SK-N-MC (cell line): ENCODE results near the gene RBM20.

ENCODE experiments used
- DNase-seq: peaks from one replicate; pipeline ENCODE4 v3.0.0-alpha.2; 2011; ENCODE audit warnings: low read depth, low spot score
- H3K27ac ChIP-seq: fragments of 200-600 bp; sonication (generic); 2 replicates; pipeline ENCODE4 v1.5.1; 2016; ENCODE audit warnings: mixed run types
- H3K36me3 ChIP-seq: fragments of 200-600 bp; sonication (generic); 2 replicates; pipeline ENCODE4 v1.6.1; 2017; ENCODE audit warnings: antibody characterized with exemption, low read length, mixed read lengths; ENCODE audit not compliant: insufficient read depth
- H3K4me3 ChIP-seq: fragments of 200-600 bp; sonication (generic); 2 replicates; pipeline ENCODE4 v1.5.1; 2016
- H3K9ac ChIP-seq: fragments of 200-600 bp; sonication (generic); 2 replicates; pipeline ENCODE4 v1.8.0; 2017; ENCODE audit warnings: mixed run types, mixed read lengths; ENCODE audit not compliant: insufficient read length
- H3K9me3 ChIP-seq: fragments of 200-600 bp; sonication (generic); 2 replicates; pipeline ENCODE4 v1.6.1; 2017; ENCODE audit warnings: low read depth, mild to moderate bottlenecking, antibody characterized with exemption, low read length, moderate library complexity, mixed read lengths
- EZH2 ChIP-seq: fragments of 200-600 bp; sonication (generic); IDR thresholded peaks from one replicate; pipeline ENCODE4 v1.6.1; 2017; ENCODE audit warnings: antibody characterized with exemption
- FOXP2 ChIP-seq: optimal IDR thresholded peaks from 2 replicates; pipeline ENCODE3; 2011; ENCODE audit warnings: mild to moderate bottlenecking, moderate library complexity; ENCODE audit not compliant: insufficient read depth; ENCODE audit errors: extremely low read length, control extremely low read depth
- POLR2AphosphoS5 ChIP-seq: IDR thresholded peaks from 2 replicates; pipeline ENCODE4 v1.6.1; 2012; ENCODE audit warnings: mild to moderate bottlenecking, low read depth, low read length, borderline replicate concordance

Gene RBM20

DNA sequence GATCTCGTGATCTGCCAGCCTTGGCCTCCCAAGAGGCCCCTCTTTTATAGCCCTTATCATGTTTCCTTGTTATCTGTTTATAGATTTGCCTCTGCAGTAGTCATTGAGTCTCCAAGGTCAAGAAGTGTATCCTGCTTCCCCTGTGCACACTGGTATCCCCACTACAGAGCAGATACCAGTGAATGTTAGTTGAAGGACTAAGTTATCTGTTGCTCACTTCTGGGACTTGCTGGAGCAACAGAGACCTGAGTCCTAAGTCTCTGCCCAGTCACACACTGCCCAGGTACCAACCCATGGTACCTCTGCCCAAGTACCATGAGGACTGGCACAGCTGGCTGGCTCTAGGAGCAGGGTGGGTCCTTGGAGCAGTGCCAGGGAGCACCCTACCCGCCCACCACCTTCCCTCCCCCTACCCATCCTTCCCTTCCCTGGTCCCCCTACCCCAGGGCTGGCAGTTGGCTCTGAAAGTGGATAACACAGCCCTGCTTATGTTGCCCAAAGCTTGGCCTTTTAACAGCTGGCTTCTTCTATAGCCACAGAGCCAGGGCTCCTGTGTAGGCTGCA, 201.1 kb downstream of the RBM20 start:
- Histone ChIP-seq H3K36me3 (no peaks in the 10 kb centered on the region), H3K27ac (no peak overlapping the region)

DNA sequence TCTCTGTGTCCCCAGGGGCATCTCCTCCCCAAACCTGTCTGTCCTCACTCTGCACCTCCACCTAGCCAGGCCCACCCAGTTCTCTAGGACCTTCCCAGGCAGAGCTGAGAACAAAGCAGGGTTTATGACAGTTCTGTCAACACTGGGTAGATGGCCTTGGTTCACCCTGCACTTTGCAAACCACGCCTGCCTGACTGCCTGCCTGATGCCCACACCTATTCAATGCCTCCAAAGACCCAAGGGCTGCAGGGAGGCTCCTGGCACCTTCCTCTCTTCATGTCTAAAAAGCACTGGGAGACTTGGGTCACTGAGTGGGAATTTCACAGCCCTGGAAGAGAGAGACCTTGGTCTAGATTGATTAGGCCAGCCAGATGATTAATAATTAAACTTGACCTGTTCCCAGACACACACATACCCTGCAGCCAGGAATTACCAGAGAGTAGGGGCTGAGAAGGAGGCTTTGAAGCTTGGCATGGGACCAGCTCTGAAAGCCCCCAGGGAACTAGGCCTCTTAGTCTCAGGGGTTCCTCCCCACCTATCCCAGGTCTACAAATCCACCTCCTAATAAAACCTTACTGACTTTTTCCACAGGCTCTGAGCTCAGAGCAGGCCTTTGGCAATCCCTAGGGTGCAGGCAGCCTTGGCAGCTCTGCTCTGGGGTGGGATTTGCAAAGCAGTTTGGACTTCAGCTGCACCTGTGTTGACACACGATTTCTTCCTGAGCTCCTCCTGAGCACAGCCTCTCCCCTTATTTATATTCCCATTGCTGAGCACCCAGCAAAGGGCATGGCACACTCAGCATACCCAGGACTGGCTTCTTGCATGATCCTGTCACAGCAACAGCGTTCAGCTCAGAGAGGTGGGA, 201.9 kb downstream of the RBM20 start:
- TF ChIP-seq EZH2 (no peak), POLR2AphosphoS5 (no peak), FOXP2 (no peak)
- Histone ChIP-seq H3K36me3 (no peaks in the 10 kb centered on the region), H3K4me3 (no peak overlapping the region), H3K9ac (no peak overlapping the region), H3K9me3 (no peaks in the 10 kb centered on the region), H3K27ac (no peak overlapping the region)
- no peak for DNase-seq

More for the DNA sequence above, 201.1 kb downstream of the RBM20 start:
- DNase-seq: no peak
- no peak overlapping the region for H3K9ac ChIP-seq
- no peak overlapping the region for H3K4me3 ChIP-seq
- no peaks in the 10 kb centered on the region for H3K9me3 ChIP-seq
- TF ChIP-seq POLR2AphosphoS5: no peak

DNA sequence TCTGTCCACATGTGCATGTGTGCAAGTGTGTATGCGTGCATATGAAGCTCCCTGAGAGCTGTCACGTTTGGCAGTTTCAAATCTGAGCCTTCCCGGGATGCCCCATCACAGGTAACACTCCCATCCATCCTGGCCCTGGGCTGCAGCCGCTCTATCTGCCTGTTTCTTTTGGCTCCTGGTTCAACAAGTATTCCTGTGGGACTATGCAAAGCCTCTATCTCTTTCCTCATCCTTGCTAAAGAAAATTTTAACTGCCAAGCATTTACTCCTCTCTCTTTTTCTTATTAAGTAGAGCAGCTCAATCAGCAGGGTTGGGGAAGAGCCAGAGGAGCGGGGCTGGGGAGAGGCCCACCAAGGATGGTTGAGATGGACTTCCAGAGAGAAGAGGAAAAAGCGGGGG, 203.2 kb downstream of the RBM20 start:
- Histone ChIP-seq H3K9me3 (no peaks in the 10 kb centered on the region), H3K9ac (no peak overlapping the region), H3K27ac (no peak overlapping the region), H3K4me3 (no peak overlapping the region), H3K36me3 (no peaks in the 10 kb centered on the region)
- no peak for TF ChIP-seq FOXP2
- no peak for TF ChIP-seq EZH2
- TF ChIP-seq POLR2AphosphoS5: no peak
- no peak for DNase-seq

DNA sequence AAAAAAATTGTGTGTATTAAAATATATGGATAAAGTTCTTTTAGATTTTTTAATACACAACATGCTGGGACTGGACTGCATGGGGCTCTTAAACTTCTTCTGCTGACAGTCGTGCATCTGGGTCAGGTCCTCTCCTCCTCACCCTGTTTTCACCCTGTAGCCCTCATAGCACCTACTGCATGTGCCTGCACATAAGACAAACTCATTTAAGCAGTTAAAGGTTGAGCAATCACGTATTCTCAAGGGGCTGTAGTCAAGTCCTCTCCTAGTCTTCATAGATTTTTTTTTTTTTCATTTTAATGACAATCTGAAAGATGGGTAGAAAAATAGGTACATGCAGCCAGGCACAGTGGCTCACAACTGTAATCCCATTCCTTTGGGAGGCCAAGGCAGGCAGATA, 204.0 kb downstream of the RBM20 start:
- no peak for DNase-seq
- no peaks in the 10 kb centered on the region for H3K36me3 ChIP-seq
- H3K9ac ChIP-seq: no peak overlapping the region
- H3K4me3 ChIP-seq: no peak overlapping the region
- H3K9me3 ChIP-seq: no peaks in the 10 kb centered on the region
- no peak overlapping the region for H3K27ac ChIP-seq
- TF ChIP-seq EZH2: no peak
- TF ChIP-seq POLR2AphosphoS5: no peak
- TF ChIP-seq FOXP2: no peak

DNA sequence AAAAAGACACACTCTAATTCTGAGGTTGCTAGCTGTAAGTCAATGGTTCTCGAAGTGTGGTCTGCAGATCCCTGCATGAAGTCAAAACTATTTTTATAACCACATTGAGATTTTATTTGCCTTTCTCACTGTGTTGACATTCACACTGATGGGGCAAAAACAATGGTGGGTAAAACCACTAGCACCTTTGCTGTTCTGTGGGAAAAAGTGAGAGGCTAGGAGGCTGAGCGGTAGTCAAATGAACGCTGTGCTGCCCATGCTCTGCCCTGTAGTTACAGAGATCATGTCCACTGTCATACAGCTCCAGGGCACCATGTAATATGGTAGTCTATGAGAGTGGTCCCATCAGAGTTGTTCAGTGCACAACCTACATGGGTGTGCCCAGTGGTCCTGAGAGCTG, 206.0 kb downstream of the RBM20 start:
- H3K27ac ChIP-seq: no peak overlapping the region
- no peak overlapping the region for H3K4me3 ChIP-seq
- no peaks in the 10 kb centered on the region for H3K36me3 ChIP-seq
- no peaks in the 10 kb centered on the region for H3K9me3 ChIP-seq
- no peak overlapping the region for H3K9ac ChIP-seq
- TF ChIP-seq POLR2AphosphoS5 (no peak), FOXP2 (no peak), EZH2 (no peak)
- no peak for DNase-seq

DNA sequence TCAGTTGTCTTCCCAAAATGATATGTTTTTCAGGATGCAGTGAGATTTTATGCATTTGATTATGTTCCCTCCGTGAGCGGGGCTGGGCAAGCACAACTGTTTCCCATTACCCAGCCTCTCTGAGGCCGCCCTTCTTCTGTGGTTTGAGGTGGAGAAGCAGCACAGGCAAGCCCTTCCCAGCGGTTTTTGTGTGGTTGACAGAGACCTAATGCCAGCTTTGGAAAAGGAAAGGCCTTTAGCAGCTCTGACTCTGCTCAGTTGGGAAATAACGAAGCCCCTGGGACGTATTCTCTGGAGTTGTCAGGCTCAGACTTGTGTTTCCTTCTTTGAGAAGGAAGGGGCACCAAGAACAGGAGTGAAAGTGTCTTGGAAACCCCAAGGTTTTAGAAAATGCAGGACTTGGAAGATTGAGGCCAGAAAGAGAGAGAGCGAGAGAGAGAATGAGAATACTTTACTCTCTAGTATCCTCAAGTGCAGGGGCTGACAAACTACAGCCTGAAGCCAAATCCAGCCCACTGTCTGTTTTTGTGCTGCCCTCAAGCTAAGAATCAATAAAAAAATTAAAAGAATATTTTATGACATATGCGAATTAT, 207.0 kb downstream of the RBM20 start:
- H3K9me3 ChIP-seq: no peaks in the 10 kb centered on the region
- peak overlapping the region; percentile 21 for H3K9ac ChIP-seq
- no peak for DNase-seq
- peak overlapping the region; percentile 85 for H3K27ac ChIP-seq
- TF ChIP-seq POLR2AphosphoS5: no peak
- TF ChIP-seq FOXP2: no peak
- no peak for TF ChIP-seq EZH2
- H3K36me3 ChIP-seq: no peaks in the 10 kb centered on the region
- H3K4me3 ChIP-seq: peak overlapping the region; percentile 45

DNA sequence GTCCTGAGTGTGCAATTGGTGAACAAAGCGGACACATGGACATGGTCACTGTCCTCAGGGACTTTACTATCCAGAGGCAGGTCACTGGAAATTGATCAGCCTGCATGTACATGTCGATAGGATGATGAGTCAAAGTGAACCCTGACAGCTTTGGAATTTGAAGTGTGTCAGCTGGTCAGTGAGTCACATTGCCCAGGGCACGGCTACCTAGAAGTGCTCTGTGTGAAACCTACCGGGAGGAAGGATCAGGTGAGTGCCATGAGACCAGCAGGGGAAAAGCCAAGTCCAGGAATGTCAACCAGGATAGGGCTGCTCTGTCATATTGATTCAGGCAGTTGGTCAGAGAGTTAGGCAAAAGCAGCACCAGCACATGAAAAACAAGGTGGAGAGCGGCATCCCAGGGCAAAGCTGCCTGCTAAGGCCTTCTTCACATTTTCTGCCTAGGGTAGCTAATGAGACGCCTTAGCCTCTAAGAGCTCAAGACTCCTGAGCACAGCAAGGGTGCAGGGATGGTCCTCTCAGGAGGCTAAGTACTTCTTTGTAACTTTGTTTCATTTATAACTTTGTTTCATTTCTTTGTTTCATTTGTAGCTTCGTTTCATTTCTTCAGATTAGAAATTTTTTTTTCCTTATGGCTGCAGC, 208.2 kb downstream of the RBM20 start:
- H3K9me3 ChIP-seq: no peaks in the 10 kb centered on the region
- no peak for DNase-seq
- TF ChIP-seq POLR2AphosphoS5: no peak
- no peak for TF ChIP-seq EZH2
- no peak for TF ChIP-seq FOXP2
- no peak overlapping the region for H3K9ac ChIP-seq
- H3K27ac ChIP-seq: no peak overlapping the region
- no peak overlapping the region for H3K4me3 ChIP-seq
- H3K36me3 ChIP-seq: no peaks in the 10 kb centered on the region

DNA sequence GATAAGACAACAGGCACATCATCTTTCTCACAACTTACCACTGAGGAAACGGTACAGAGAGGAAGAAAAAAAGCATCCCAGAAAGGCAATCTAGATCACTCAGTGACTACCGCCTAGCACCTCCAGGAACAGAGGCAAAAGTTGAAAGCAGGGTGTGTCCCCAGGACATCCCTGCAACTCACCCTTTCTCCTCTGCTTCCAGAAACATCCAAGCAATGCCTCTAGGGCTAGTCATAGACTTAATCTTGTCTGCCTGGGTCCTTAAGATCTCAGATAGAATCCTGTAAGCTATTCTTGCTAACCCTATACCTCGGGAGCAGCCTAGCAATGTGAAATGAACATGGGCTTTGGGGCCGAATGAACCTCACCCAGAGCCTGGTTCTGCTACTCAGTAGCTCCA, 208.8 kb downstream of the RBM20 start:
- Histone ChIP-seq H3K36me3 (no peaks in the 10 kb centered on the region), H3K9ac (no peak overlapping the region), H3K9me3 (no peaks in the 10 kb centered on the region), H3K27ac (no peak overlapping the region), H3K4me3 (no peak overlapping the region)
- DNase-seq: no peak
- TF ChIP-seq POLR2AphosphoS5: no peak
- no peak for TF ChIP-seq FOXP2
